HG03135 (cell line): Measurements from ENCODE around the gene MAN2A1.

Experiments used
- ATAC-seq: cut with Tn5 transposase; IDR thresholded peaks from one replicate; pipeline ENCODE4 v1.9.1; 2021; ENCODE audit warnings: mild to moderate bottlenecking, moderate library complexity; ENCODE audit not compliant: unreplicated experiment

MAN2A1 gene

GRCh38 chr5:109689740-109690241 is at the start of gene MAN2A1:
MAN2A1 (plus strand) TSS chr5:109689927; CDS start chr5:109690418, 491 bp downstream.
- peak; percentile 57 for ATAC-seq

- no peak for ATAC-seq
Measured at GRCh38 chr5:109640976-109641375, 48.8 kb upstream of the MAN2A1 start.

GRCh38 chr5:109643791-109644350 is 45.9 kb upstream of the MAN2A1 start:
- no peak for ATAC-seq

- no peak for ATAC-seq
Measured at GRCh38 chr5:109644829-109645228, 44.9 kb upstream of the MAN2A1 start.

GRCh38 chr5:109645707-109646192 is 44.0 kb upstream of the MAN2A1 start:
- ATAC-seq: no peak

GRCh38 chr5:109649318-109649717 is 40.4 kb upstream of the MAN2A1 start:
- ATAC-seq: no peak

- no peak for ATAC-seq
Measured at GRCh38 chr5:109650493-109650892, 39.2 kb upstream of the MAN2A1 start.

GRCh38 chr5:109652096-109652495 is 37.6 kb upstream of the MAN2A1 start:
- no peak for ATAC-seq

GRCh38 chr5:109653042-109653441 is 36.7 kb upstream of the MAN2A1 start:
- no peak for ATAC-seq

- no peak for ATAC-seq
Measured at GRCh38 chr5:109653561-109654239, 36.0 kb upstream of the MAN2A1 start.

- ATAC-seq: no peak
Measured at GRCh38 chr5:109654455-109654854, 35.3 kb upstream of the MAN2A1 start.

- no peak for ATAC-seq
Measured at GRCh38 chr5:109655841-109656240, 33.9 kb upstream of the MAN2A1 start.

GRCh38 chr5:109656829-109657228 is 32.9 kb upstream of the MAN2A1 start:
- ATAC-seq: no peak

GRCh38 chr5:109659901-109660300 is 29.8 kb upstream of the MAN2A1 start:
- ATAC-seq: no peak

- no peak for ATAC-seq
Measured at GRCh38 chr5:109660301-109660700, 29.4 kb upstream of the MAN2A1 start.

- ATAC-seq: no peak
Measured at GRCh38 chr5:109668237-109668636, 21.5 kb upstream of the MAN2A1 start.

- ATAC-seq: no peak
Measured at GRCh38 chr5:109668668-109669422, 20.9 kb upstream of the MAN2A1 start.

GRCh38 chr5:109669991-109670706 is 19.6 kb upstream of the MAN2A1 start:
- no peak for ATAC-seq

- ATAC-seq: no peak
Measured at GRCh38 chr5:109671136-109671535, 18.6 kb upstream of the MAN2A1 start.

- no peak for ATAC-seq
Measured at GRCh38 chr5:109674596-109674995, 15.1 kb upstream of the MAN2A1 start.

- ATAC-seq: no peak
Measured at GRCh38 chr5:109676920-109677319, 12.8 kb upstream of the MAN2A1 start.
